Activated T-cell treated with anti-CD3 and anti-CD28 coated beads, Interleukin-2, amount 50 U/mL, for 72 hours (primary cell): ENCODE data around the gene DCAF17. TPM values are rescaled to one million over a fixed set of nuclear protein-coding genes. Genes with fewer than 3 reads are reported as not detected.
"Not testable (repeated sequence)": the region's sequence is repeated elsewhere in the genome, so short reads cannot be mapped to it uniquely, and the experiment has no call there.

ENCODE experiments used
- ATAC-seq, 2 donors: fragments of 150-1000 bp; cut with Tn5 transposase; replicated peaks in 1 of 2; 2 replicates each; pipeline ENCODE4 v1.10.0; 2021; ENCODE audit warnings: moderate library complexity in 2 of 2, mild to moderate bottlenecking in 1 of 2
- DNase-seq, 2 donors: peaks; one replicate each; pipeline ENCODE4 v3.0.0; 2021 to 2022; ENCODE audit warnings: mixed read lengths in 1 of 2
- H3K27ac Mint-ChIP-seq: one replicate; pipeline ENCODE4 v1.8.0; 2022; ENCODE audit warnings: mild to moderate bottlenecking, moderate library complexity, mixed read lengths
- H3K27me3 Mint-ChIP-seq: one replicate; pipeline ENCODE4 v1.8.0; 2022; ENCODE audit warnings: low read depth, mixed read lengths
- H3K36me3 Mint-ChIP-seq, 2 donors: one replicate each; pipeline ENCODE4 v1.8.0; 2022; ENCODE audit warnings: mixed read lengths in 2 of 2, mild to moderate bottlenecking in 1 of 2; ENCODE audit not compliant: insufficient read depth in 2 of 2
- H3K4me1 Mint-ChIP-seq: one replicate; pipeline ENCODE4 v1.8.0; 2022; ENCODE audit warnings: low read depth, mixed read lengths
- H3K4me3 Mint-ChIP-seq, 2 donors: one replicate each; pipeline ENCODE4 v1.8.0; 2022; ENCODE audit warnings: mild to moderate bottlenecking in 2 of 2, mixed read lengths in 2 of 2, moderate library complexity in 2 of 2
- H3K9me3 Mint-ChIP-seq, 2 donors: one replicate each; pipeline ENCODE4 v1.8.0; 2022; ENCODE audit warnings: mixed read lengths in 2 of 2
- total RNA-seq, 2 donors: library from RNA; stranded (reverse); gene quantifications; one replicate each; pipeline ENCODE4 v1.2.3, GENCODE V29; 2022

The DCAF17 gene
- total RNA-seq, 2 donors from 2014 or later = 21.9 to 35.1 TPM

GRCh38 chr2:171482877-171483276, 48.9 kb downstream of the DCAF17 start:
- Mint-ChIP-seq H3K36me3 (peaks cover 0 to 14% of the 10 kb centered on the region in 2 donors), H3K27ac (no peak overlapping the region), H3K4me1 (no peaks in the 10 kb centered on the region), H3K27me3 (no peaks in the 10 kb centered on the region), H3K9me3 (no peaks in the 10 kb centered on the region), H3K4me3 (no peak overlapping the region)
- no peak for DNase-seq
- ATAC-seq = no peak

DNA sequence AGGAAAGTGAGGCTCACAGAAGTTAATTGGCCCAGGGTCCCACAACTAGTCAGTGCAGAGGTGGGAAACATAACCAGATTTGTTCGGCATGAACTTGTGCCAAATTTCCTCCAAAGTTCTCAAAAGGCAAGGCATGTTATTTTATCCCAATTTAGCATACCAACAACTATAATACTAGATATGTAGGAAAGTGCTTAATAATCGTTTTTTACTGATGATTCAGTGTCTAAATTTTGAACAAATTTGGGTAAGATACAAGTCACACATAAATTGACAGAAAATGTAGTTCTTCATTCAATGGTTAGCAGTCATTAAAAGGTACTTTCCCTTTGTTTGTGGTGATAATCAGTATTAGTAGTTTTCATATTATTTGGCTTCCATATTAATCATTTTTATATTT, 49.8 kb downstream of the DCAF17 start:
- H3K4me3 Mint-ChIP-seq = no peak overlapping the region
- no peaks in the 10 kb centered on the region for H3K27me3 Mint-ChIP-seq
- no peak for DNase-seq
- no peaks in the 10 kb centered on the region for H3K4me1 Mint-ChIP-seq
- H3K27ac Mint-ChIP-seq = no peak overlapping the region
- ATAC-seq = no peak
- H3K36me3 Mint-ChIP-seq = peaks cover 0 to 15% of the 10 kb centered on the region in 2 donors
- H3K9me3 Mint-ChIP-seq = peaks cover 0 to 4% of the 10 kb centered on the region in 2 donors

- ATAC-seq = no peak
- no peak overlapping the region for H3K27ac Mint-ChIP-seq
These were observed 51.1 kb downstream of the DCAF17 start for GRCh38 chr2:171485116-171485515.

GRCh38 chr2:171487201-171487600, 53.2 kb downstream of the DCAF17 start:
- Mint-ChIP-seq H3K27me3 (no peaks in the 10 kb centered on the region), H3K9me3 (peaks cover 0 to 4% of the 10 kb centered on the region in 2 donors), H3K4me1 (no peaks in the 10 kb centered on the region), H3K4me3 (no peak overlapping the region), H3K36me3 (peaks cover 0 to 12% of the 10 kb centered on the region in 2 donors), H3K27ac (no peak overlapping the region)
- no peak for DNase-seq
- no peak for ATAC-seq

More at GRCh38 chr2:171485116-171485515, 51.1 kb downstream of the DCAF17 start:
- H3K27me3 Mint-ChIP-seq = no peaks in the 10 kb centered on the region
- no peaks in the 10 kb centered on the region for H3K4me1 Mint-ChIP-seq
- H3K9me3 Mint-ChIP-seq = peaks cover 0 to 4% of the 10 kb centered on the region in 2 donors
- H3K36me3 Mint-ChIP-seq = peaks cover 0 to 15% of the 10 kb centered on the region in 2 donors
- H3K4me3 Mint-ChIP-seq = no peak overlapping the region
- no peak for DNase-seq

- Mint-ChIP-seq H3K27me3 (no peaks in the 10 kb centered on the region), H3K9me3 (peaks cover 0 to 4% of the 10 kb centered on the region in 2 donors), H3K4me1 (no peaks in the 10 kb centered on the region), H3K4me3 (no peak overlapping the region), H3K36me3 (peaks cover 0 to 12% of the 10 kb centered on the region in 2 donors), H3K27ac (no peak overlapping the region)
- DNase-seq (no peak), ATAC-seq (no peak)
These were observed 53.8 kb downstream of the DCAF17 start for GRCh38 chr2:171487803-171488259.

- no peak for ATAC-seq
- Mint-ChIP-seq H3K4me3 (no peak overlapping the region), H3K9me3 (peaks cover 0 to 4% of the 10 kb centered on the region in 2 donors), H3K27ac (no peak overlapping the region), H3K36me3 (peaks cover 0 to 11% of the 10 kb centered on the region in 2 donors), H3K27me3 (no peaks in the 10 kb centered on the region), H3K4me1 (no peaks in the 10 kb centered on the region)
- DNase-seq = no peak
These were observed 56.6 kb downstream of the DCAF17 start for GRCh38 chr2:171490577-171490976.

- no peak overlapping the region for H3K4me3 Mint-ChIP-seq
- DNase-seq (no peak), ATAC-seq (no peak)
- H3K4me1 Mint-ChIP-seq = no peaks in the 10 kb centered on the region
- H3K27ac Mint-ChIP-seq = no peak overlapping the region
- peaks cover under 1 to 4% of the 10 kb centered on the region in 2 donors for H3K9me3 Mint-ChIP-seq
- no peaks in the 10 kb centered on the region for H3K27me3 Mint-ChIP-seq
- peaks cover 0 to 13% of the 10 kb centered on the region in 2 donors for H3K36me3 Mint-ChIP-seq
These were observed 57.3 kb downstream of the DCAF17 start for GRCh38 chr2:171491292-171491691.

DNA sequence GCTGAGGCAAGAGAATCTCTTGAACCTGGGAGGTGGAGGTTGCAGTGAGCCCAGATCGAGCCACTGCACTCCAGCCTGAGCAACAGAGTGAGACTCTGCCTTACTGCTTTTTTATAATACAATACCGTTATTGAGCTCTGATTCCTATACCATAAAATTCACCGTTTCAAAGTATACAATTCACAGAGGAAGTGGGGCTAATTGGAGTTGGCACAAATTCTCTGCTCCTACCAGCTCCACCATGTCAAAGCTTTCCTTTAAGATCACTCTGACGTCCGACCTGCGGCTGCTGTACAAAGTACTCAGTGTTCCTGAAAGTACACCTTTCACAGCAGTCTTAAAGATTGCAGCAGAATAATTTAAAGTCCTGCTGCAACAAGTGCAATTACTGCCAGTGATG, 58.6 kb downstream of the DCAF17 start:
- no peak for ATAC-seq
- H3K27ac Mint-ChIP-seq = no peak overlapping the region
- no peaks in the 10 kb centered on the region for H3K4me1 Mint-ChIP-seq
- DNase-seq = no peak
- H3K36me3 Mint-ChIP-seq = peaks cover 0 to 11% of the 10 kb centered on the region in 2 donors
- no peak overlapping the region for H3K4me3 Mint-ChIP-seq
- no peaks in the 10 kb centered on the region for H3K27me3 Mint-ChIP-seq
- peaks cover 4% of the 10 kb centered on the region in 2 donors for H3K9me3 Mint-ChIP-seq

DNA sequence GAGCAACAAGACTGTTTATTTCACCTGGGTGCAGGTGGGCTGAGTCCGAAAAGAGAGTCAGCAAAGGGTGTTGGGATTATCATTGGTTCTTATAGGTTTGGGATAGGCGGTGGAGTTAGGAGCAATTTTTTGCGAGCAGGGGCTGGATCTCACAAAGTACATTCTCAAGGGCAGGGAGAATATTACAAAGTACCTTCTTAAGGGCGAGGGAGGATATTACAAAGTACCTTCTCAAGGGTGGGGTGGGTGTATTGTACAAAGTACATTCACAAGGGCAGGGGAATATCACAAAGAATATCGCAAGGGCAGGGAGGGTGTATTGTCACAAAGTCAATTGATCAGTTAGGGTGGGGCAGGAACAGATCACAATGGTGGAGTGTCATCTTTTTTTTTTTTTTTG, 63.6 kb downstream of the DCAF17 start:
- not testable (repeated sequence) for H3K27ac Mint-ChIP-seq, DNase-seq, H3K36me3 Mint-ChIP-seq, H3K4me1 Mint-ChIP-seq, H3K9me3 Mint-ChIP-seq, H3K27me3 Mint-ChIP-seq, ATAC-seq, H3K4me3 Mint-ChIP-seq

DNA sequence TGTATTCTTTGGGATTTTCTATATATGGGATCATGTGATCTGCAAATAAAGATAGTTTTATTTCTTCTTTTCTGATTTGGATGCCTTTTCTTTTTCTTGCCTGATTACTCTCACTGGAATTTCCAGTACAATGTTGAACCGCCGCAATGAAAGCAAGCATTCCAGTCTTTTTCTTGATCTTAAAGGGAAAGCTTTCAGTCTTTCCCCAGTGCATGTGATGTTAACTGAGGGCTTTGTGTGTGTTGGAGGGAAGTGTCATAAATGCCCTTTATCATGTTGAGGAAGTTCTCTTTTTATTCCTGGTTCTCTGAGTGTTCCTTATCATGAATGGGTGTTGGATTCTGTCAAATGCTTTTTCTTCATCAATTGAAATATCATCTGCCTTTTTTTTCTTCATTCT, 71.3 kb downstream of the DCAF17 start:
- no peak for DNase-seq
- ATAC-seq = no peak
- Mint-ChIP-seq H3K4me1 (peaks cover 5% of the 10 kb centered on the region), H3K36me3 (peaks cover 0 to 2% of the 10 kb centered on the region in 2 donors), H3K27ac (no peak overlapping the region), H3K4me3 (no peak overlapping the region), H3K9me3 (peaks cover 0 to 1% of the 10 kb centered on the region in 2 donors), H3K27me3 (no peaks in the 10 kb centered on the region)

DNA sequence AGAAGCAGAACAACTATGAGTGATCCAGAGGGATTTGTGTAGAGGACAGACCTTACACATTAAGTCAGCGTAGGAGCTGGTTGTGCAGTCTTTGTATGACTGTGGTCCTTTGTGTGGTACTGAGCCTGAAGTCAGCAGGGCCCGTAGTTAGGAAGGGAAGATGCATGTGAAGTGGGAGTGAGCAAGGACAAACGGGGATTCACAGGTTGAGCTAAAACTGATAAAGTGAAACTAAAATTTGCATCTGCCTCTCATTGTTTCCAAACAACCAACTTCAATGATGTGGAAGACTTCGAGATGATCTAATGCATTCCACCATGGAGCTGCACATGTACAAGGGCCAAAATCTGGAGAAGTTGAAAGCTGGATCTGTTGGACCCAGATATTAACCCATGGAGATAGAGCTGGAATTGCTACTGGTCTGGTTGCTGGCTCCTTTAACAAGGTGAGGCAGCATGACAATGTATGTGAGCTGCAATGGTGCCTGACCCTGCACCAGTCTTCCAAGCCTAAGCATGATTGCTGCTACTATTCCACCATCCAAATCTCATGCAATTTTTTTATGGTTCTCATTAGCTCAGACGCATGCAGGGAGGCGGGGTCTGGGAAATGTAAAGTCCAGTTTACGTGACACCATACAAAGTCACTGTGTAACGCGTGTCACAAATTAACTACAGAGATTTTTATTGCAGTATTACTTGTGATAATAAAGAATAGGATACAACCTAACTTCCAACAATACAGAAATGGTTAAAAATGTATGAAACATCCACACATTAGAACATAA, 76.1 kb downstream of the DCAF17 start:
- no peaks in the 10 kb centered on the region for H3K27me3 Mint-ChIP-seq
- ATAC-seq (peak; percentile 58 to 82), DNase-seq (no peak)
- peak overlapping the region in 1 of 2 donors; percentile 31 for H3K4me3 Mint-ChIP-seq
- H3K9me3 Mint-ChIP-seq = no peaks in the 10 kb centered on the region
- no peak overlapping the region for H3K27ac Mint-ChIP-seq
- H3K4me1 Mint-ChIP-seq = peaks cover 5% of the 10 kb centered on the region
- peaks cover 0 to 1% of the 10 kb centered on the region in 2 donors for H3K36me3 Mint-ChIP-seq

- Mint-ChIP-seq H3K9me3 (no peaks in the 10 kb centered on the region), H3K27me3 (no peaks in the 10 kb centered on the region), H3K36me3 (no peaks in the 10 kb centered on the region), H3K27ac (no peak overlapping the region), H3K4me1 (peaks cover 5% of the 10 kb centered on the region), H3K4me3 (no peak overlapping the region)
- DNase-seq (no peak), ATAC-seq (no peak)
These were observed 78.0 kb downstream of the DCAF17 start for GRCh38 chr2:171512014-171512413.

GRCh38 chr2:171512683-171513195, 78.7 kb downstream of the DCAF17 start:
- peak overlapping the region; percentile 19 for H3K27ac Mint-ChIP-seq
- no peak overlapping the region for H3K4me3 Mint-ChIP-seq
- peaks cover 5% of the 10 kb centered on the region for H3K4me1 Mint-ChIP-seq
- DNase-seq = no peak
- no peaks in the 10 kb centered on the region for H3K9me3 Mint-ChIP-seq
- no peak for ATAC-seq
- no peaks in the 10 kb centered on the region for H3K27me3 Mint-ChIP-seq
- H3K36me3 Mint-ChIP-seq = no peaks in the 10 kb centered on the region
